ENCODE data around the gene YY1. TPM values are rescaled to one million over a fixed set of nuclear protein-coding genes. Genes with fewer than 3 reads are reported as not detected.

Gene YY1
- total and polyA plus RNA-seq, 9 of the 15 experiments (the other 6 are each of a cell fraction or from before 2014, with no cell fraction given) = 20.8 to 74.2 (median 46.7) TPM

GRCh38 chr14:100317389-100317788, 78.4 kb downstream of the YY1 start:
- in situ Hi-C loops (cut with MboI) = no loop called here
- H3K36me3 ChIP-seq (ENCODE audit: control insufficient read depth, insufficient read depth, low read length) = no peaks in the 10 kb centered on the region
- 0 out of 2 replicates have a peak overlapping the region, but pooled peaks have one; percentile 75 for H2AFZ ChIP-seq (ENCODE audit: low read depth, low read length)
- BruUV-seq (replicated peaks) = no TSS peak
- H3K79me2 ChIP-seq (ENCODE audit: control insufficient read depth, insufficient read depth, low read length) = no peaks in the 10 kb centered on the region
- POLR2A ChIA-PET = no interaction called here
- no peak overlapping the region for H3K4me2 ChIP-seq (ENCODE audit: insufficient read depth, low read length)
- peaks cover 0 to 8% of the 10 kb centered on the region in 2 experiments; a peak in 2 of 5 replicates for H3K27me3 ChIP-seq (ENCODE audit: control insufficient read depth in 2 of 2, insufficient read depth in 2 of 2, low read length in 2 of 2)
- FAIRE-seq = no peak
- no peaks in the 10 kb centered on the region for H4K20me1 ChIP-seq (replicated peaks; ENCODE audit: control insufficient read depth, insufficient read depth, low read length)
- peaks cover 15 to 22% of the 10 kb centered on the region in 2 experiments; a peak in 4 of 5 replicates for H3K4me1 ChIP-seq (replicated peaks in 1 of 2; ENCODE audit: control insufficient read depth in 2 of 2, insufficient read depth in 2 of 2, low read length in 2 of 2)
- no peaks in the 10 kb centered on the region for H3K9me3 ChIP-seq (replicated peaks; ENCODE audit: control insufficient read depth, insufficient read depth, low read depth, low read length)
- no peak overlapping the region for H3K9ac ChIP-seq (ENCODE audit: insufficient read depth in 1 of 2, low read depth in 2 of 2, low read length in 2 of 2)
- 66% methylated on average over 3 of the region's 6 CpGs for WGBS (ENCODE audit: insufficient coverage, low coverage, missing lambda C conversion rate)
- intact Hi-C loops (cut with micrococcal nuclease) = no loop called here
- DNase-seq (ENCODE audit: extremely low read depth in 1 of 4, low spot score in 3 of 4) = no peak
- no peak overlapping the region for H3K4me3 ChIP-seq
- no peak for ATAC-seq
- no peaks in the 10 kb centered on the region for H3K9me1 ChIP-seq (ENCODE audit: control insufficient read depth, insufficient read depth, low read length)
- no peak overlapping the region for H3K27ac ChIP-seq (ENCODE audit: extremely low read depth, low read depth, low read length)
- CTCF ChIA-PET (ENCODE audit: low intra/inter-chr PET ratio) = no interaction called here
- TF ChIP-seq, protein P1, sequence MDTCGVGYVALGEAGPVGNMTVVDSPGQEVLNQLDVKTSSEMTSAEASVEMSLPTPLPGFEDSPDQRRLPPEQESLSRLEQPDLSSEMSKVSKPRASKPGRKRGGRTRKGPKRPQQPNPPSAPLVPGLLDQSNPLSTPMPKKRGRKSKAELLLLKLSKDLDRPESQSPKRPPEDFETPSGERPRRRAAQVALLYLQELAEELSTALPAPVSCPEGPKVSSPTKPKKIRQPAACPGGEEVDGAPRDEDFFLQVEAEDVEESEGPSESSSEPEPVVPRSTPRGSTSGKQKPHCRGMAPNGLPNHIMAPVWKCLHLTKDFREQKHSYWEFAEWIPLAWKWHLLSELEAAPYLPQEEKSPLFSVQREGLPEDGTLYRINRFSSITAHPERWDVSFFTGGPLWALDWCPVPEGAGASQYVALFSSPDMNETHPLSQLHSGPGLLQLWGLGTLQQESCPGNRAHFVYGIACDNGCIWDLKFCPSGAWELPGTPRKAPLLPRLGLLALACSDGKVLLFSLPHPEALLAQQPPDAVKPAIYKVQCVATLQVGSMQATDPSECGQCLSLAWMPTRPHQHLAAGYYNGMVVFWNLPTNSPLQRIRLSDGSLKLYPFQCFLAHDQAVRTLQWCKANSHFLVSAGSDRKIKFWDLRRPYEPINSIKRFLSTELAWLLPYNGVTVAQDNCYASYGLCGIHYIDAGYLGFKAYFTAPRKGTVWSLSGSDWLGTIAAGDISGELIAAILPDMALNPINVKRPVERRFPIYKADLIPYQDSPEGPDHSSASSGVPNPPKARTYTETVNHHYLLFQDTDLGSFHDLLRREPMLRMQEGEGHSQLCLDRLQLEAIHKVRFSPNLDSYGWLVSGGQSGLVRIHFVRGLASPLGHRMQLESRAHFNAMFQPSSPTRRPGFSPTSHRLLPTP (IDR thresholded peaks at IDR 0.05; ENCODE audit: borderline replicate concordance, extremely low read depth, insufficient read length) = no peak
- TF ChIP-seq, protein P2, sequence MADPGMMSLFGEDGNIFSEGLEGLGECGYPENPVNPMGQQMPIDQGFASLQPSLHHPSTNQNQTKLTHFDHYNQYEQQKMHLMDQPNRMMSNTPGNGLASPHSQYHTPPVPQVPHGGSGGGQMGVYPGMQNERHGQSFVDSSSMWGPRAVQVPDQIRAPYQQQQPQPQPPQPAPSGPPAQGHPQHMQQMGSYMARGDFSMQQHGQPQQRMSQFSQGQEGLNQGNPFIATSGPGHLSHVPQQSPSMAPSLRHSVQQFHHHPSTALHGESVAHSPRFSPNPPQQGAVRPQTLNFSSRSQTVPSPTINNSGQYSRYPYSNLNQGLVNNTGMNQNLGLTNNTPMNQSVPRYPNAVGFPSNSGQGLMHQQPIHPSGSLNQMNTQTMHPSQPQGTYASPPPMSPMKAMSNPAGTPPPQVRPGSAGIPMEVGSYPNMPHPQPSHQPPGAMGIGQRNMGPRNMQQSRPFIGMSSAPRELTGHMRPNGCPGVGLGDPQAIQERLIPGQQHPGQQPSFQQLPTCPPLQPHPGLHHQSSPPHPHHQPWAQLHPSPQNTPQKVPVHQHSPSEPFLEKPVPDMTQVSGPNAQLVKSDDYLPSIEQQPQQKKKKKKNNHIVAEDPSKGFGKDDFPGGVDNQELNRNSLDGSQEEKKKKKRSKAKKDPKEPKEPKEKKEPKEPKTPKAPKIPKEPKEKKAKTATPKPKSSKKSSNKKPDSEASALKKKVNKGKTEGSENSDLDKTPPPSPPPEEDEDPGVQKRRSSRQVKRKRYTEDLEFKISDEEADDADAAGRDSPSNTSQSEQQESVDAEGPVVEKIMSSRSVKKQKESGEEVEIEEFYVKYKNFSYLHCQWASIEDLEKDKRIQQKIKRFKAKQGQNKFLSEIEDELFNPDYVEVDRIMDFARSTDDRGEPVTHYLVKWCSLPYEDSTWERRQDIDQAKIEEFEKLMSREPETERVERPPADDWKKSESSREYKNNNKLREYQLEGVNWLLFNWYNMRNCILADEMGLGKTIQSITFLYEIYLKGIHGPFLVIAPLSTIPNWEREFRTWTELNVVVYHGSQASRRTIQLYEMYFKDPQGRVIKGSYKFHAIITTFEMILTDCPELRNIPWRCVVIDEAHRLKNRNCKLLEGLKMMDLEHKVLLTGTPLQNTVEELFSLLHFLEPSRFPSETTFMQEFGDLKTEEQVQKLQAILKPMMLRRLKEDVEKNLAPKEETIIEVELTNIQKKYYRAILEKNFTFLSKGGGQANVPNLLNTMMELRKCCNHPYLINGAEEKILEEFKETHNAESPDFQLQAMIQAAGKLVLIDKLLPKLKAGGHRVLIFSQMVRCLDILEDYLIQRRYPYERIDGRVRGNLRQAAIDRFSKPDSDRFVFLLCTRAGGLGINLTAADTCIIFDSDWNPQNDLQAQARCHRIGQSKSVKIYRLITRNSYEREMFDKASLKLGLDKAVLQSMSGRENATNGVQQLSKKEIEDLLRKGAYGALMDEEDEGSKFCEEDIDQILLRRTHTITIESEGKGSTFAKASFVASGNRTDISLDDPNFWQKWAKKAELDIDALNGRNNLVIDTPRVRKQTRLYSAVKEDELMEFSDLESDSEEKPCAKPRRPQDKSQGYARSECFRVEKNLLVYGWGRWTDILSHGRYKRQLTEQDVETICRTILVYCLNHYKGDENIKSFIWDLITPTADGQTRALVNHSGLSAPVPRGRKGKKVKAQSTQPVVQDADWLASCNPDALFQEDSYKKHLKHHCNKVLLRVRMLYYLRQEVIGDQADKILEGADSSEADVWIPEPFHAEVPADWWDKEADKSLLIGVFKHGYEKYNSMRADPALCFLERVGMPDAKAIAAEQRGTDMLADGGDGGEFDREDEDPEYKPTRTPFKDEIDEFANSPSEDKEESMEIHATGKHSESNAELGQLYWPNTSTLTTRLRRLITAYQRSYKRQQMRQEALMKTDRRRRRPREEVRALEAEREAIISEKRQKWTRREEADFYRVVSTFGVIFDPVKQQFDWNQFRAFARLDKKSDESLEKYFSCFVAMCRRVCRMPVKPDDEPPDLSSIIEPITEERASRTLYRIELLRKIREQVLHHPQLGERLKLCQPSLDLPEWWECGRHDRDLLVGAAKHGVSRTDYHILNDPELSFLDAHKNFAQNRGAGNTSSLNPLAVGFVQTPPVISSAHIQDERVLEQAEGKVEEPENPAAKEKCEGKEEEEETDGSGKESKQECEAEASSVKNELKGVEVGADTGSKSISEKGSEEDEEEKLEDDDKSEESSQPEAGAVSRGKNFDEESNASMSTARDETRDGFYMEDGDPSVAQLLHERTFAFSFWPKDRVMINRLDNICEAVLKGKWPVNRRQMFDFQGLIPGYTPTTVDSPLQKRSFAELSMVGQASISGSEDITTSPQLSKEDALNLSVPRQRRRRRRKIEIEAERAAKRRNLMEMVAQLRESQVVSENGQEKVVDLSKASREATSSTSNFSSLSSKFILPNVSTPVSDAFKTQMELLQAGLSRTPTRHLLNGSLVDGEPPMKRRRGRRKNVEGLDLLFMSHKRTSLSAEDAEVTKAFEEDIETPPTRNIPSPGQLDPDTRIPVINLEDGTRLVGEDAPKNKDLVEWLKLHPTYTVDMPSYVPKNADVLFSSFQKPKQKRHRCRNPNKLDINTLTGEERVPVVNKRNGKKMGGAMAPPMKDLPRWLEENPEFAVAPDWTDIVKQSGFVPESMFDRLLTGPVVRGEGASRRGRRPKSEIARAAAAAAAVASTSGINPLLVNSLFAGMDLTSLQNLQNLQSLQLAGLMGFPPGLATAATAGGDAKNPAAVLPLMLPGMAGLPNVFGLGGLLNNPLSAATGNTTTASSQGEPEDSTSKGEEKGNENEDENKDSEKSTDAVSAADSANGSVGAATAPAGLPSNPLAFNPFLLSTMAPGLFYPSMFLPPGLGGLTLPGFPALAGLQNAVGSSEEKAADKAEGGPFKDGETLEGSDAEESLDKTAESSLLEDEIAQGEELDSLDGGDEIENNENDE (IDR thresholded peaks at IDR 0.05; ENCODE audit: low read depth, low read length) = no peak
- TF ChIP-seq DMBX1 (CRISPR knock-in tag; IDR thresholded peaks at IDR 0.05; ENCODE audit: borderline replicate concordance) (no peak), TEAD1 (CRISPR knock-in tag; IDR thresholded peaks at IDR 0.05) (no peak), MYC (IDR thresholded peaks at IDR 0.05; ENCODE audit: low read depth, low read length) (no peak), MYC (CRISPR knock-in tag; IDR thresholded peaks at IDR 0.05; ENCODE audit: borderline replicate concordance, low read depth) (no peak), HOXB6 (CRISPR knock-in tag; IDR thresholded peaks at IDR 0.05; ENCODE audit: borderline replicate concordance) (no peak), PHTF2 (CRISPR knock-in tag; IDR thresholded peaks at IDR 0.05) (no peak)
